CD4-positive, alpha-beta T cell (primary cell): Measurements from ENCODE around the gene TFR2. TPM values are rescaled to one million over a fixed set of nuclear protein-coding genes. Genes with fewer than 3 reads are reported as not detected.

Experiments
- ATAC-seq: fragments of 200-7000 bp; cut with Tn5 transposase; one replicate; pipeline ENCODE4 v1.10.0; 2022; ENCODE audit warnings: mild to moderate bottlenecking; ENCODE audit not compliant: poor library complexity
- CTCF ChIA-PET: fragments of 350-600 bp; sonication (Branson Sonifier 250); formaldehyde crosslinking; loops from one replicate; lab custom pipeline; 2021; ENCODE audit warnings: antibody characterized with exemption, inconsistent platforms; lab: Charles Lee
- POLR2A ChIA-PET: fragments of 350-600 bp; sonication (Branson Sonifier 250); formaldehyde crosslinking; loops from one replicate; lab custom pipeline; 2021; ENCODE audit warnings: antibody characterized with exemption, inconsistent platforms; lab: Charles Lee
- DNase-seq, 14 experiments: peaks; one replicate each; pipeline ENCODE4 v3.0.0-alpha.2; 2013 to 2020; ENCODE audit warnings: mixed read lengths in 2 of 14
- H3K27ac ChIP-seq, 2 donors: one replicate each; pipeline versions ENCODE4 v1.5.1 to v1.7.0; 2013; ENCODE audit warnings: low read length in 2 of 2, low read depth in 1 of 2, mild to moderate bottlenecking in 1 of 2
- H3K27me3 ChIP-seq, 2 experiments: 1 replicate in 1 of 2; 2 replicates in 1 of 2; pipeline versions ENCODE4 v1.6.1 to v1.7.0; 2013; ENCODE audit warnings: low read length in 2 of 2, control low read depth in 1 of 2, mild to moderate bottlenecking in 1 of 2, moderate library complexity in 1 of 2; ENCODE audit not compliant: insufficient read depth in 2 of 2, control insufficient read depth in 1 of 2
- H3K36me3 ChIP-seq: one replicate; pipeline ENCODE4 v1.6.1; 2013; ENCODE audit warnings: low read length, control low read depth; ENCODE audit not compliant: insufficient read depth
- H3K4me1 ChIP-seq: one replicate; pipeline ENCODE4 v1.6.1; 2013; ENCODE audit warnings: low read length, control low read depth; ENCODE audit not compliant: insufficient read depth
- H3K4me3 ChIP-seq: one replicate; pipeline ENCODE4 v1.5.1; 2013; ENCODE audit warnings: mild to moderate bottlenecking, low read length, moderate library complexity
- H3K9me3 ChIP-seq, 2 experiments: 1 replicate in 1 of 2; 2 replicates in 1 of 2; pipeline versions ENCODE4 v1.6.1 to v1.7.0; 2013; ENCODE audit warnings: low read length in 2 of 2, mild to moderate bottlenecking in 2 of 2, control low read depth in 1 of 2, moderate library complexity in 1 of 2; ENCODE audit not compliant: control insufficient read depth in 1 of 2, insufficient read depth in 1 of 2
- H3K27ac Mint-ChIP-seq: one replicate; pipeline ENCODE4 v1.8.0; 2020; ENCODE audit warnings: mixed read lengths
- H3K27me3 Mint-ChIP-seq: one replicate; pipeline ENCODE4 v1.8.0; 2021; ENCODE audit warnings: mixed read lengths
- H3K36me3 Mint-ChIP-seq: one replicate; pipeline ENCODE4 v1.8.0; 2021; ENCODE audit warnings: low read depth, mixed read lengths
- H3K4me1 Mint-ChIP-seq: one replicate; pipeline ENCODE4 v1.8.0; 2021; ENCODE audit warnings: low read depth, mixed read lengths
- H3K4me3 Mint-ChIP-seq: one replicate; pipeline ENCODE4 v1.8.0; 2020; ENCODE audit warnings: mild to moderate bottlenecking, mixed read lengths
- H3K9me3 Mint-ChIP-seq: one replicate; pipeline ENCODE4 v1.8.0; 2020; ENCODE audit warnings: mixed read lengths
- intact Hi-C, 2 experiments: fragments of 100-400 bp; cut with DNase I in 1 of 2; cut with micrococcal nuclease in 1 of 2; formaldehyde crosslinking; loops; one replicate each; pipeline versions ENCODE4 v1.15.1 to v1.9.0; 2023 to 2025; cut with DNase I, micrococcal nuclease
- total RNA-seq, 174 experiments: library from RNA in 2 of 174; stranded (reverse) in 2 of 174; gene quantifications; one replicate each; pipeline ENCODE4 v1.2.3 and lab custom pipeline; 2021 to 2026
- TF ChIP-seq, protein P1 (sequence below): fragments of 200-600 bp; IDR thresholded peaks from one replicate; pipeline ENCODE4 v1.8.0; 2022; ENCODE audit warnings: antibody characterized with exemption, mild to moderate bottlenecking

TFR2 gene
- total RNA-seq, 2 experiments from 2014 or later, result 1.7 to 2.3 TPM

GRCh38 chr7:100577103-100577502 is 64.2 kb downstream of the TFR2 start:
- peaks cover 89% of the 10 kb centered on the region for H3K36me3 ChIP-seq
- POLR2A ChIA-PET, result interaction anchor here (3.4 kb wide), 1 partner anchor 9 kb away, joined by 15 read pairs; the partner anchor contains the start of genes FBXO24 and LRCH4
- Mint-ChIP-seq H3K27ac (no peak overlapping the region), H3K27me3 (no peaks in the 10 kb centered on the region), H3K4me1 (peaks cover 4% of the 10 kb centered on the region), H3K36me3 (peaks cover 39% of the 10 kb centered on the region), H3K4me3 (no peak overlapping the region), H3K9me3 (no peaks in the 10 kb centered on the region)
- CTCF ChIA-PET, result interaction anchor here (1.6 kb wide), 1 partner anchor 128 kb away, joined by 3 read pairs; no protein-coding TSS in a partner anchor
- no peaks in the 10 kb centered on the region for H3K9me3 ChIP-seq
- no peaks in the 10 kb centered on the region for H3K27me3 ChIP-seq
- no peak for DNase-seq
- H3K4me3 ChIP-seq, result no peak overlapping the region
- TF ChIP-seq, protein P1, sequence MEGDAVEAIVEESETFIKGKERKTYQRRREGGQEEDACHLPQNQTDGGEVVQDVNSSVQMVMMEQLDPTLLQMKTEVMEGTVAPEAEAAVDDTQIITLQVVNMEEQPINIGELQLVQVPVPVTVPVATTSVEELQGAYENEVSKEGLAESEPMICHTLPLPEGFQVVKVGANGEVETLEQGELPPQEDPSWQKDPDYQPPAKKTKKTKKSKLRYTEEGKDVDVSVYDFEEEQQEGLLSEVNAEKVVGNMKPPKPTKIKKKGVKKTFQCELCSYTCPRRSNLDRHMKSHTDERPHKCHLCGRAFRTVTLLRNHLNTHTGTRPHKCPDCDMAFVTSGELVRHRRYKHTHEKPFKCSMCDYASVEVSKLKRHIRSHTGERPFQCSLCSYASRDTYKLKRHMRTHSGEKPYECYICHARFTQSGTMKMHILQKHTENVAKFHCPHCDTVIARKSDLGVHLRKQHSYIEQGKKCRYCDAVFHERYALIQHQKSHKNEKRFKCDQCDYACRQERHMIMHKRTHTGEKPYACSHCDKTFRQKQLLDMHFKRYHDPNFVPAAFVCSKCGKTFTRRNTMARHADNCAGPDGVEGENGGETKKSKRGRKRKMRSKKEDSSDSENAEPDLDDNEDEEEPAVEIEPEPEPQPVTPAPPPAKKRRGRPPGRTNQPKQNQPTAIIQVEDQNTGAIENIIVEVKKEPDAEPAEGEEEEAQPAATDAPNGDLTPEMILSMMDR, result no peak
- H3K27ac ChIP-seq, result no peak overlapping the region
- intact Hi-C loops, result no loop called here
- peaks cover 27% of the 10 kb centered on the region for H3K4me1 ChIP-seq
- no peak for ATAC-seq

DNA sequence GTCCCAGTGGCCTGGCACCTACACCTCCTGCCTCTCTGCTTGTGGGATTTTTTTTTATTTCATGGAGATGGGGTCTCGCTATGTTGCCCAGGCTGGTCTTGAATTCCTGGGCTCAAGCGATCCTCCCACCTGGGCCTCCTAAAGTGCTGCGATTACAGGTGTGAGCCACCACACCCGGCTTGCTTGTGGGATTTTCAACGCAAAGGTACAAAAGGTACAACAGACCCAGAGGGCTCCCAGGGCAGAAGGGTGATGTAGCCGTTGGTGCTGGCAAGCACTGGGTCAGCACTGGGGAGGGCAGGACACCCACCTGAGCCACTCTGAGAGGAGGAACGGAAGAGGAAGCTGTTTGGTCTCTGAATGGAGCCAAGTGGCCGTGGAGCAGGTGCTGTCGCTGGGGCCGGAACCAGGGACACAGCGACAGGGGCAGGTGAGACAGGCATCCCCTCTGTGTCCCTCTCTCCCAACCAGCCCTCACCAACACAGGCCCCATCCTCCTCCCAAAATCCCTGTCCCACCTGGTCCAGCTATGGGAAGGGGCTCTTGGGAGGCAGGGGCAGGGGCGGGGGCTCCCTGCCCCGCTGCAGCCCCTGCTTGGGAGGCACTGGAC is 64.9 kb downstream of the TFR2 start:
- no peak for DNase-seq
- no peak overlapping the region for H3K4me3 ChIP-seq
- intact Hi-C loops, result no loop called here
- peaks cover 27% of the 10 kb centered on the region for H3K4me1 ChIP-seq
- CTCF ChIA-PET, result interaction anchor here (1.6 kb wide), 1 partner anchor 129 kb away, joined by 3 read pairs; no protein-coding TSS in a partner anchor
- H3K27ac Mint-ChIP-seq, result no peak overlapping the region
- H3K4me3 Mint-ChIP-seq, result no peak overlapping the region
- no peak overlapping the region for H3K27ac ChIP-seq
- H3K27me3 Mint-ChIP-seq, result no peaks in the 10 kb centered on the region
- peaks cover 45% of the 10 kb centered on the region for H3K36me3 Mint-ChIP-seq
- TF ChIP-seq, protein P1, result no peak
- POLR2A ChIA-PET, result interaction anchor here (3.4 kb wide), 1 partner anchor 10 kb away, joined by 15 read pairs; the partner anchor contains the start of genes FBXO24 and LRCH4
- no peaks in the 10 kb centered on the region for H3K9me3 Mint-ChIP-seq
- H3K4me1 Mint-ChIP-seq, result peaks cover 10% of the 10 kb centered on the region
- no peaks in the 10 kb centered on the region for H3K27me3 ChIP-seq
- no peak for ATAC-seq
- no peaks in the 10 kb centered on the region for H3K9me3 ChIP-seq
- H3K36me3 ChIP-seq, result peaks cover 89% of the 10 kb centered on the region

GRCh38 chr7:100575746-100576383 is 65.5 kb downstream of the TFR2 start:
- Mint-ChIP-seq H3K9me3 (no peaks in the 10 kb centered on the region), H3K4me3 (no peak overlapping the region), H3K27me3 (no peaks in the 10 kb centered on the region), H3K36me3 (peaks cover 46% of the 10 kb centered on the region), H3K27ac (no peak overlapping the region), H3K4me1 (peaks cover 10% of the 10 kb centered on the region)
- peaks cover 84% of the 10 kb centered on the region for H3K36me3 ChIP-seq
- ChIA-PET POLR2A (interaction anchor here (3.4 kb wide), 1 partner anchor 11 kb away, joined by 15 read pairs; the partner anchor contains the start of genes FBXO24 and LRCH4), CTCF (no interaction called here)
- DNase-seq (no peak), ATAC-seq (no peak)
- H3K9me3 ChIP-seq, result no peaks in the 10 kb centered on the region
- no peak overlapping the region for H3K4me3 ChIP-seq
- intact Hi-C loops, result no loop called here
- no peaks in the 10 kb centered on the region for H3K27me3 ChIP-seq
- H3K27ac ChIP-seq, result no peak overlapping the region
- H3K4me1 ChIP-seq, result peaks cover 27% of the 10 kb centered on the region
- TF ChIP-seq, protein P1, result no peak
